Measurements from ENCODE around the gene MZB1. TPM values are rescaled to one million over a fixed set of nuclear protein-coding genes. Genes with fewer than 3 reads are reported as not detected.

Gene MZB1
- total and polyA plus RNA-seq, 10 donors: 72.6 to 273 (median 129) TPM

DNA sequence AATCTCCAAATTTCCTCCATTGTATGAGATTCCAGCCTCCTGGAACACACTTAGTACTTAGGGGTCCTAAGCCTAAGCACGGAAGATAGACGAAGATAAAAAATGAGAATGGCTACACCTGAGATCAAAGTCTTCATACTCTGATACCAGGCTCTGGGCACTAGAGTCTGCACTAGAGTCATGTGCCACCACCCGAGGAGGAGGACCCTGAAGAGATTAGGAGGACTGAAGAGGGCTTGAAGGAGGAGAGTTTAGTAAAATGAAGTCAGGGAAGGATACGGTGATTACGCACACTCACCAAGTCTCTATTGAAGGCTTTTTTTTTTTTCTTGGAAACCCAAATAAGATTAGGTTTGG is 14.7 kb upstream of the MZB1 start:
- 66 to 78% (median 69%) methylated on average over 5 of the region's 5 CpGs for WGBS, 5 donors
- TF ChIP-seq POLR2A (IDR thresholded peaks at IDR 0.05) (no peak), POLR2AphosphoS5 (IDR thresholded peaks at IDR 0.05) (no peak)
- TF ChIP-seq, protein P1, sequence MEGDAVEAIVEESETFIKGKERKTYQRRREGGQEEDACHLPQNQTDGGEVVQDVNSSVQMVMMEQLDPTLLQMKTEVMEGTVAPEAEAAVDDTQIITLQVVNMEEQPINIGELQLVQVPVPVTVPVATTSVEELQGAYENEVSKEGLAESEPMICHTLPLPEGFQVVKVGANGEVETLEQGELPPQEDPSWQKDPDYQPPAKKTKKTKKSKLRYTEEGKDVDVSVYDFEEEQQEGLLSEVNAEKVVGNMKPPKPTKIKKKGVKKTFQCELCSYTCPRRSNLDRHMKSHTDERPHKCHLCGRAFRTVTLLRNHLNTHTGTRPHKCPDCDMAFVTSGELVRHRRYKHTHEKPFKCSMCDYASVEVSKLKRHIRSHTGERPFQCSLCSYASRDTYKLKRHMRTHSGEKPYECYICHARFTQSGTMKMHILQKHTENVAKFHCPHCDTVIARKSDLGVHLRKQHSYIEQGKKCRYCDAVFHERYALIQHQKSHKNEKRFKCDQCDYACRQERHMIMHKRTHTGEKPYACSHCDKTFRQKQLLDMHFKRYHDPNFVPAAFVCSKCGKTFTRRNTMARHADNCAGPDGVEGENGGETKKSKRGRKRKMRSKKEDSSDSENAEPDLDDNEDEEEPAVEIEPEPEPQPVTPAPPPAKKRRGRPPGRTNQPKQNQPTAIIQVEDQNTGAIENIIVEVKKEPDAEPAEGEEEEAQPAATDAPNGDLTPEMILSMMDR (IDR thresholded peaks at IDR 0.05 in 8 of 11, conservative IDR thresholded peaks at IDR 0.05 in 3 of 11): no peak
- Histone ChIP-seq H3K4me3 (peak overlapping the region in 6 of 8 donors; percentile 41 to 73 (median 54)), H3K27ac (peak overlapping the region; percentile 77 to 95 (median 92)), H3K36me3 (peaks cover 0 to 16% (median 0%) of the 10 kb centered on the region in 6 donors), H3K27me3 (replicated peaks in 1 of 7) (no peaks in the 10 kb centered on the region), H3K4me1 (peaks cover 9 to 39% (median 26%) of the 10 kb centered on the region in 6 donors), H3K9me3 (no peaks in the 10 kb centered on the region)
- intact Hi-C loops (cut with DNase I; ENCODE audit: low total_unique reads): no loop called here
- DNase-seq: no peak

- Histone ChIP-seq H3K9me3 (no peaks in the 10 kb centered on the region), H3K27me3 (replicated peaks in 1 of 7) (no peaks in the 10 kb centered on the region), H3K4me1 (peaks cover 9 to 39% (median 26%) of the 10 kb centered on the region in 6 donors), H3K27ac (peak within 1 kb of the TSS; percentile 77 to 95 (median 92)), H3K36me3 (peaks cover 0 to 16% (median 0%) of the 10 kb centered on the region in 6 donors), H3K4me3 (peak within 1 kb of the TSS; percentile 41 to 73 (median 53))
- peak; percentile 99 for DNase-seq
- intact Hi-C loops (cut with DNase I; ENCODE audit: low total_unique reads): no loop called here
- TF ChIP-seq, protein P1 (IDR thresholded peaks at IDR 0.05 in 8 of 11, conservative IDR thresholded peaks at IDR 0.05 in 3 of 11): peak in 3 of 11 experiments; percentile 7 to 14 (median 9)
- peak; percentile 80 to 89 (median 86) for TF ChIP-seq POLR2AphosphoS5 (IDR thresholded peaks at IDR 0.05)
- peak in 1 of 3 donors; percentile 15 for TF ChIP-seq POLR2A (IDR thresholded peaks at IDR 0.05)
- 0 to 1% (median 1%) methylated on average over 35 to 41 of the region's 41 CpGs for WGBS, 5 donors
Measured at GRCh38 chr5:139403787-139404483, 14.2 kb upstream of the MZB1 start, which contains the start of gene SPATA24. SPATA24 (minus strand) TSS chr5:139404089; CDS start chr5:139404060, 29 bp downstream.

DNA sequence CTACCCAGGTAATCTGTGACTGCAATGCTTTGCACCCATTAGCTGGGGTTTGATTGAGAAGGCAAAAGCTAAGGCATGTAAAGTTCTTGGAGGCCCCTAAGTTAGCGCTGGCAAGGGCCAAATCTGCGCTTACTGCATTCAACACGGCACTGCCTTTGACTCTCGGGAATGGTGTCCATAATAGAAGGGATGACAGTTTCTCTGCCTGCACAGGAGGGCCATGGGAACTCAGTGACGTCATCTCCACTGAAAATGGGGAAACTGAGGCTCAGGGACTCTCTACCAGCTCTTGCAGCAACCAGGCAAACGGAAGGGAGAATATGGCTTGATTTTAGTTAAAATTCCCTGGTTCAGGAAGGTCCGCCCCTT is 13.7 kb upstream of the MZB1 start:
- TF ChIP-seq POLR2AphosphoS5 (IDR thresholded peaks at IDR 0.05): no peak
- no peak for DNase-seq
- WGBS, 5 donors: 15 to 35% (median 22%) methylated on average over 5 to 7 of the region's 7 CpGs
- H3K4me3 ChIP-seq: peak overlapping the region; percentile 41 to 73 (median 53)
- intact Hi-C loops (cut with DNase I; ENCODE audit: low total_unique reads): no loop called here
- H3K4me1 ChIP-seq: peaks cover 9 to 39% (median 26%) of the 10 kb centered on the region in 6 donors
- H3K9me3 ChIP-seq: no peaks in the 10 kb centered on the region
- no peaks in the 10 kb centered on the region for H3K27me3 ChIP-seq (replicated peaks in 1 of 7)
- peak overlapping the region; percentile 77 to 95 (median 92) for H3K27ac ChIP-seq
- peaks cover 0 to 16% (median 0%) of the 10 kb centered on the region in 6 donors for H3K36me3 ChIP-seq

GRCh38 chr5:139402561-139403158 is 12.9 kb upstream of the MZB1 start:
- peak overlapping the region in 5 of 8 donors; percentile 91 to 95 (median 93) for H3K27ac ChIP-seq
- DNase-seq: no peak
- TF ChIP-seq POLR2AphosphoS5 (IDR thresholded peaks at IDR 0.05) (no peak), POLR2A (IDR thresholded peaks at IDR 0.05) (no peak)
- TF ChIP-seq, protein P1 (IDR thresholded peaks at IDR 0.05 in 8 of 11, conservative IDR thresholded peaks at IDR 0.05 in 3 of 11): peak in 6 of 11 experiments; percentile 22 to 49 (median 40)

More at GRCh38 chr5:139402561-139403158, 12.9 kb upstream of the MZB1 start:
- intact Hi-C loops (cut with DNase I; ENCODE audit: low total_unique reads): no loop called here
- Histone ChIP-seq H3K9me3 (no peaks in the 10 kb centered on the region), H3K27me3 (replicated peaks in 1 of 7) (no peaks in the 10 kb centered on the region), H3K4me1 (peaks cover 9 to 33% (median 22%) of the 10 kb centered on the region in 6 donors), H3K4me3 (peak overlapping the region in 1 of 8 donors; percentile 73), H3K36me3 (peaks cover 0 to 16% (median 0%) of the 10 kb centered on the region in 6 donors)
- 57 to 74% (median 69%) methylated on average over 7 of the region's 7 CpGs for WGBS, 5 donors
